SK-N-SH (cell line): Measurements from ENCODE around the gene WDR90.

ENCODE experiments used
- MXI1 ChIP-seq: IDR thresholded peaks from 2 replicates; pipeline ENCODE4 v1.6.1; 2012; ENCODE audit warnings: mild to moderate bottlenecking, low read depth, low read length, improper control_type of control experiment
- NRF1 ChIP-seq: IDR thresholded peaks from 2 replicates; pipeline ENCODE4 v1.6.1; 2012; ENCODE audit warnings: low read depth, mild to moderate bottlenecking, low read length
- POLR2AphosphoS5 ChIP-seq: IDR thresholded peaks from 2 replicates; pipeline ENCODE4 v1.6.1; 2012; ENCODE audit warnings: low read depth, low read length
- RFX5 ChIP-seq: IDR thresholded peaks from 2 replicates; pipeline ENCODE4 v1.6.1; 2012; ENCODE audit warnings: mild to moderate bottlenecking, improper control_type of control experiment, low read length
- TAF1 ChIP-seq: IDR thresholded peaks from 2 replicates; pipeline ENCODE4 v1.6.1; 2012; ENCODE audit warnings: low read depth, mild to moderate bottlenecking, low read length, moderate library complexity, borderline replicate concordance
- YY1 ChIP-seq: IDR thresholded peaks from 2 replicates; pipeline ENCODE4 v1.4.0; 2012; ENCODE audit warnings: low read depth, mild to moderate bottlenecking
- TF ChIP-seq, protein P1 (sequence below): fragments of 200-600 bp; sonication (generic); IDR thresholded peaks from 2 replicates; pipeline ENCODE4 v1.6.1; 2017; ENCODE audit warnings: antibody characterized with exemption, mild to moderate bottlenecking, moderate library complexity
- TF ChIP-seq, protein P2 (sequence below): IDR thresholded peaks from 2 replicates; pipeline ENCODE4 v1.4.0; 2012; ENCODE audit warnings: low read depth, borderline replicate concordance
- TF ChIP-seq, protein P3 (sequence below): IDR thresholded peaks from 2 replicates; pipeline ENCODE4 v1.6.1; 2012; ENCODE audit warnings: mild to moderate bottlenecking, low read depth, low read length, moderate library complexity

DNA sequence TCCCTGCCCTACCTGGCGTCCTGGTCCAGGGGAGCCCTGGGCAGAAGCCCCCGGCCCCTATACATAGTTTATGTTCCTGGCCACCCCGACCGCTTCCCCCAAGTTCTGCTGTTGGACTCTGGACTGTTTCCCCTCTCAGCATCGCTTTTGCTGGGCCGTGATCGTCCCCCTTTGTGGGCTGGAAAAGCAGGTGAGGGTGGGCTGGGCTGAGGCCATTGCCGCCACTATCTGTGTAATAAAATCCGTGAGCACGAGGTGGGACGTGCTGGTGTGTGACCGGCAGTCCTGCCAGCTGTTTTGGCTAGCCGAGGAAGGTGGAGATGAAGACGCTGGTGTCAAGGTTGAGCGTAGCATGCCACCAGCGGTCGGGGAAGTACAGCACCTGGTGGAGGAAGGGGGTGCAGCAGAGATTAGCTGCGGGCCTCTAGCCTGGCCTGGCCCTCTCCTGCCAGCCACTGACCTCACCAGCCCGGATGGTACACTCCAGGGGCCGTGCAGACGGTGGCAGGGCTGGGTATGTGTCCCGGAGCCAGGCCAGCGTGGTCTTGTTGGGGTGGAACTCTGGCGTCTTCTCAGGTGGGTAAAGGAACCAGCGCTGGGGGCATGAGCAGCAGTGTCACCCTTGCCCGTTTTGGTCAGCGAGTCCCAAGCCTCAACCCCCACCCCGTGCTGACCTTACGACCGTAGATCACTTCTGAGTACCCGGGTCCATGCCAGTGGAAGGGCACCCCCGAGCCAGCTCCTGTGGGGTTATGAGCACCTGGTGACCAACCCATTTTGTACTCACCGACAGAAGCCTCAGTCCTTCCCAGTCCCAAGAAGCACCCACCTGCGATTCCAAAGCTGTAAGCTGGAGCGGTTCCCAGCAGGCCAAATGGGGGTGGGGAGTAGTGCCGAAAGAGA lies 33.6 kb downstream of the WDR90 start:
- TF ChIP-seq TAF1, result no peak
- TF ChIP-seq, protein P1, sequence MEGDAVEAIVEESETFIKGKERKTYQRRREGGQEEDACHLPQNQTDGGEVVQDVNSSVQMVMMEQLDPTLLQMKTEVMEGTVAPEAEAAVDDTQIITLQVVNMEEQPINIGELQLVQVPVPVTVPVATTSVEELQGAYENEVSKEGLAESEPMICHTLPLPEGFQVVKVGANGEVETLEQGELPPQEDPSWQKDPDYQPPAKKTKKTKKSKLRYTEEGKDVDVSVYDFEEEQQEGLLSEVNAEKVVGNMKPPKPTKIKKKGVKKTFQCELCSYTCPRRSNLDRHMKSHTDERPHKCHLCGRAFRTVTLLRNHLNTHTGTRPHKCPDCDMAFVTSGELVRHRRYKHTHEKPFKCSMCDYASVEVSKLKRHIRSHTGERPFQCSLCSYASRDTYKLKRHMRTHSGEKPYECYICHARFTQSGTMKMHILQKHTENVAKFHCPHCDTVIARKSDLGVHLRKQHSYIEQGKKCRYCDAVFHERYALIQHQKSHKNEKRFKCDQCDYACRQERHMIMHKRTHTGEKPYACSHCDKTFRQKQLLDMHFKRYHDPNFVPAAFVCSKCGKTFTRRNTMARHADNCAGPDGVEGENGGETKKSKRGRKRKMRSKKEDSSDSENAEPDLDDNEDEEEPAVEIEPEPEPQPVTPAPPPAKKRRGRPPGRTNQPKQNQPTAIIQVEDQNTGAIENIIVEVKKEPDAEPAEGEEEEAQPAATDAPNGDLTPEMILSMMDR, result no peak
- TF ChIP-seq YY1, result no peak
- no peak for TF ChIP-seq MXI1
- TF ChIP-seq, protein P2, sequence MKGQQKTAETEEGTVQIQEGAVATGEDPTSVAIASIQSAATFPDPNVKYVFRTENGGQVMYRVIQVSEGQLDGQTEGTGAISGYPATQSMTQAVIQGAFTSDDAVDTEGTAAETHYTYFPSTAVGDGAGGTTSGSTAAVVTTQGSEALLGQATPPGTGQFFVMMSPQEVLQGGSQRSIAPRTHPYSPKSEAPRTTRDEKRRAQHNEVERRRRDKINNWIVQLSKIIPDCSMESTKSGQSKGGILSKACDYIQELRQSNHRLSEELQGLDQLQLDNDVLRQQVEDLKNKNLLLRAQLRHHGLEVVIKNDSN, result no peak
- no peak for TF ChIP-seq POLR2AphosphoS5
- TF ChIP-seq RFX5, result no peak
- TF ChIP-seq, protein P3, sequence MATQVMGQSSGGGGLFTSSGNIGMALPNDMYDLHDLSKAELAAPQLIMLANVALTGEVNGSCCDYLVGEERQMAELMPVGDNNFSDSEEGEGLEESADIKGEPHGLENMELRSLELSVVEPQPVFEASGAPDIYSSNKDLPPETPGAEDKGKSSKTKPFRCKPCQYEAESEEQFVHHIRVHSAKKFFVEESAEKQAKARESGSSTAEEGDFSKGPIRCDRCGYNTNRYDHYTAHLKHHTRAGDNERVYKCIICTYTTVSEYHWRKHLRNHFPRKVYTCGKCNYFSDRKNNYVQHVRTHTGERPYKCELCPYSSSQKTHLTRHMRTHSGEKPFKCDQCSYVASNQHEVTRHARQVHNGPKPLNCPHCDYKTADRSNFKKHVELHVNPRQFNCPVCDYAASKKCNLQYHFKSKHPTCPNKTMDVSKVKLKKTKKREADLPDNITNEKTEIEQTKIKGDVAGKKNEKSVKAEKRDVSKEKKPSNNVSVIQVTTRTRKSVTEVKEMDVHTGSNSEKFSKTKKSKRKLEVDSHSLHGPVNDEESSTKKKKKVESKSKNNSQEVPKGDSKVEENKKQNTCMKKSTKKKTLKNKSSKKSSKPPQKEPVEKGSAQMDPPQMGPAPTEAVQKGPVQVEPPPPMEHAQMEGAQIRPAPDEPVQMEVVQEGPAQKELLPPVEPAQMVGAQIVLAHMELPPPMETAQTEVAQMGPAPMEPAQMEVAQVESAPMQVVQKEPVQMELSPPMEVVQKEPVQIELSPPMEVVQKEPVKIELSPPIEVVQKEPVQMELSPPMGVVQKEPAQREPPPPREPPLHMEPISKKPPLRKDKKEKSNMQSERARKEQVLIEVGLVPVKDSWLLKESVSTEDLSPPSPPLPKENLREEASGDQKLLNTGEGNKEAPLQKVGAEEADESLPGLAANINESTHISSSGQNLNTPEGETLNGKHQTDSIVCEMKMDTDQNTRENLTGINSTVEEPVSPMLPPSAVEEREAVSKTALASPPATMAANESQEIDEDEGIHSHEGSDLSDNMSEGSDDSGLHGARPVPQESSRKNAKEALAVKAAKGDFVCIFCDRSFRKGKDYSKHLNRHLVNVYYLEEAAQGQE, result no peak
- no peak for TF ChIP-seq NRF1
